ENCODE data around the gene ADAMTSL2.

ADAMTSL2 gene

DNA sequence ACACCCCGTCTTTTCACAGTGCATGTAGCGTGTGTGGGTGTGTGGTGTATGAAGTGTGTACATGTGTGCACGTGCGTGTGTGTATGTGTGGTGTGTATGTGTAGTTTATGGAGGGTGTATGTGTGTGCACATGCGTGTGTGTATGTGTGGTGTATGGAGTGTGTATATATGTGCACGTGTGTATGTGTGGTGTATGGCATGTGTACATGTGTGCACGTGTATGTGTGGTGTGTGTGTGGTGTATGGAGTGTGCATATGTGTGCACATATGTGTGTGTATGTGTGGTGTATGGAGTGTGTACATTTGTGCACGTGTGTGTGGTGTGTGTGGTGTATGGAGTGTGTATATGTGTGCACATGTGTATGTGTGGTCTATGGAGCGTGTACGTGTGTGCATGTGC, 22.9 kb upstream of the ADAMTSL2 start:
- H3K27me3 Mint-ChIP-seq, result no peaks in the 10 kb centered on the region
- no peaks in the 10 kb centered on the region for H3K9me3 Mint-ChIP-seq
- no peak for DNase-seq
- no peak overlapping the region for H3K4me3 Mint-ChIP-seq
- no peaks in the 10 kb centered on the region for H3K36me3 Mint-ChIP-seq (ENCODE audit: low read depth)
- ATAC-seq, result no peak
- H3K27ac Mint-ChIP-seq, result no peak overlapping the region
- peaks cover 15% of the 10 kb centered on the region for H3K4me1 Mint-ChIP-seq

DNA sequence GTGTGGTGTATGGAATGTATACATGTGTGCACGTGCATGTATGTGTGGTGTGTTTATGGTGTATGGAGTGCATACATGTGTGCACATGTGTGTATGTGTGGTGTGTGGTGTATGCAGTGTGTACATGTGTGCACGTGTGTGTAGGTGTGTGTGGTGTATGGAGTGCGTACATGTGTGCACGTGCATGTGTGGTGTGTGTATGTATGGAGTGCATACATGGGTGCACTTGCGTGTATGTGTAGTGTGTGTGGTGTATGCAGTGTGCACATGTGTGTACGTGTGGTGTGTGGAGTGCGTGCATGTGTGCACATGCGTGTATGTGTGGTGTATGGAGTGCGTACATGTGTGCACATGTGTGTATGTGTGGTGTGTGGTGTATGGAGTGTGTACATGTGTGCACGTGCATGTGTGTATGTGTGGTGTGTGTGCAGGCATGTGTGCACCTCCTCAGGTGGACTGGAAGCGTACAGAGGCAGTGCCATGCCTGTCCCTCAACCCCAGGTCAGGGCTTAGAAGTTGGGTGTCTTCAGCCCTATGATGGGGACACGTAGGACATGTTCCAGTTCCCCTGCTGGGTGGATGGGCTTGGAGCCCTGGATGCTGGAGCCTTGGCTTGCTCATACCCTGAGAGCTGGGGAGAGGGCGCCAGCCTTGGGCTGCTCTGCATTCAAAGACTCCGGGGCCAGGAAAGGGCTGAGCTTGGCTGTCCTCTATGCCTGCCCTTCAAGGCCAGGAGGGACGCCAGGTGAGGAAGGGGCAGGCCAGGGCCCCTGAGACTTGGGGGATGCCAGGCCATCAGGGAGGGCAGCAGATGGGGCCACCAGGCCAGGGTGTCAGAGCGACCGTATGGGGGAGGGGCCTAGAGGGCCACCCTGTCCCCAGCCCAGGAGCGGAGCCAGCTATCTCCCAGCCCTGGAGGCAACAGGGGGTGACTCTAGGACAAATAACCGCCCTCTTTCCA, 22.0 kb upstream of the ADAMTSL2 start:
- Mint-ChIP-seq H3K27ac (no peak overlapping the region), H3K27me3 (no peaks in the 10 kb centered on the region), H3K9me3 (no peaks in the 10 kb centered on the region), H3K4me3 (no peak overlapping the region), H3K36me3 (ENCODE audit: low read depth) (no peaks in the 10 kb centered on the region), H3K4me1 (peaks cover 15% of the 10 kb centered on the region)
- ATAC-seq (no peak), DNase-seq (no peak)

DNA sequence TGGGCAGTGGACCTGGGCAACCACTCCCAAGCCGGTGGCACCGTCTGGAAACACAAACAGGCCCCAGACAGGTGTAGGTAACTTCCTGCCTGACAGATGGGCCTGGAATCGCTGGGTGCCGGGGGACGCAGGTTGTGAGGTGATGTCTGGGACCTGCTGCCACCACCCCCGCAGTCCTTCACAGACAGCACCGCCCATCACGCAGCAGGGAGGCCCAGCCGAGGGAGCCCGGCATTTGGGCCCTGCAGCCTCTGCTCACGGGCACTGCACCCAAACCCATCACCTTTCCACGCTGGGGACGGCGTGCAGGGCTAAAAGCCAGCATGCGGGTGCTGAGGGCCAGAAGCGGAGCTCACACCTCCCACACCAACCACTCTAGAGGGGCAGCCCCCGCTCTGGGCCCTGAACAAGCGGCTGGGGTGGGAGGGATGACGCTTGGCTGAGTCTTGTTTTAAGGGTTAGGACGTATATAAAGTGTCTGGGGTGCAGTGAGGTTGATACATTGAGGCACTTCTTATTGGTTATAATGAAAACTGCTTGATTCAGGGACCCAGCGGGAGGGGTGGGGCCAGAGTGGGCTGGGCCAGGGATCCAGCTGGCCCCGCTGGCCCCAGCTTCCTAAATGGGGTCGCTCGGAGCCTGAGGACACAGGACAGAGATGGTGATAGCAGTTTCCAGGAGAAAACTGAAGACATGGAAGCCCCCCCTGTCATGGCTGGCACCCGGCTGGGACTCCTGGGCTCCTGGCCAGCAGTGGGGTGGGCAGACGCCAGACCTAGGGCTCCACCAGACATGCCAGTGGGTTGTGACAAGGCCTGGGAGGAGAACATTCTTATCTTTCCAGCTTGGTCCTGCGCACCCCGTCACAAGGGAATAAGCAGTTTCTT, 21.0 kb upstream of the ADAMTSL2 start:
- Mint-ChIP-seq H3K4me1 (peaks cover 12% of the 10 kb centered on the region), H3K9me3 (no peaks in the 10 kb centered on the region), H3K27ac (no peak overlapping the region), H3K27me3 (no peaks in the 10 kb centered on the region), H3K4me3 (no peak overlapping the region), H3K36me3 (ENCODE audit: low read depth) (no peaks in the 10 kb centered on the region)
- DNase-seq (no peak), ATAC-seq (no peak)

DNA sequence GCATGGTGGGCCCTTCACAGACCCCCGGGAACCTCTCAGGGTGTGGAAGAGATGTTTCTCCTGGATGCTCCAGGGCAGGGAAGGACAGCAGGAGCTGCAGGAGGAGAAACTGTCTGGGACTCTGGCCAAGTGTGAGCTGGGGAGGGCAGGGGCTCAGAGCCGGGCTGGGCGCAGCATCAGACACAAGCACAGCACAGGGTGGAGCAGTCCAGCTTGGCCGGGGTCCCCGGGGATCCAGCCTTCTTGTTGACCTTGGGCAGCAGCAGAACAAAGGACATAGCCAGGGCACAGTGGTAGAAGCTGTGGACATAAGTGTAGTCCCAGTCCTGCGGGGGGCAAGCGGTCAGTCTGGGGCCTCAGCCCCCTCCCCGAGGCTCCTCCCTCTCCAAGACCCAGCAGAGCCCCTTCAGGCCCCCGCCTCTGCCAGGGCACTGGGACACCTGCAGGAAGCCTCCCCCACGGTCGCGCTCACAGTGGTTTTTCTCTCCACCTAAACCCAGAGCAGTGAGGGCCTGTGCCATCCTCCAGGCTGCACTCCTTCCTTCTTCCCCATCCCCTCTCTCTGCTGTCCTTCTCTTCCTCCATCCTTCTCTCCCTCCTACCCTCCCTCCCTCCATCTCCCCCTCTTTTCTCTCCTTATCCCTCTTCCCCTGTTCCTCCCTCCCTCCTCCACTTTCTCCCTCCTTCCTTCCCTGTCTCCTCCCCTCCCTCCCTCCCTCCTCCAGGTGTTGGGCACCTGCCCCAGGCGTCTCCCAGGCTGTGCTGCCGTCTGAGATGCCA, 19.9 kb upstream of the ADAMTSL2 start:
- no peak overlapping the region for H3K27ac Mint-ChIP-seq
- no peaks in the 10 kb centered on the region for H3K9me3 Mint-ChIP-seq
- H3K36me3 Mint-ChIP-seq (ENCODE audit: low read depth), result no peaks in the 10 kb centered on the region
- DNase-seq (no peak), ATAC-seq (no peak)
- H3K4me3 Mint-ChIP-seq, result no peak overlapping the region
- H3K27me3 Mint-ChIP-seq, result no peaks in the 10 kb centered on the region
- peaks cover 2% of the 10 kb centered on the region for H3K4me1 Mint-ChIP-seq

DNA sequence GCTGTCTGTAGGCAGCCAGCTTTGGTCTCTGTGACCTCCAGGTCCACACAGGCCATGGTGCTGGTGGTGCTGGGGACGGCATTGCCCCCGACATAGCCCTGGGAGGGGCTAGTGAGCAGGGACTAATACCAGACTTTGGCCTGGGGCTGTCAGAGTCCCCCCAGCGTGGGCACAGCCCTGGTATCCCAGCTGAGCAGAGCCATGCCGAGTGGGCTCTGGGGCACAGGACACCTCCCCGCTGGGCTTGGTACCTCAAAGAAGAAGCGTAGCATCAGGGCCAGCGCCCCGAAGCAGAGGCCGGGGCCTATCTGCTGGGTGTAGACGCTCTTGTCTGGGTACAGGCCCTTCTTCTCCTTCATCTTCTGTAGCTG, 19.3 kb upstream of the ADAMTSL2 start:
- ATAC-seq (no peak), DNase-seq (no peak)
- Mint-ChIP-seq H3K4me3 (no peak overlapping the region), H3K4me1 (no peaks in the 10 kb centered on the region), H3K36me3 (ENCODE audit: low read depth) (no peaks in the 10 kb centered on the region), H3K27ac (no peak overlapping the region), H3K9me3 (no peaks in the 10 kb centered on the region), H3K27me3 (no peaks in the 10 kb centered on the region)

DNA sequence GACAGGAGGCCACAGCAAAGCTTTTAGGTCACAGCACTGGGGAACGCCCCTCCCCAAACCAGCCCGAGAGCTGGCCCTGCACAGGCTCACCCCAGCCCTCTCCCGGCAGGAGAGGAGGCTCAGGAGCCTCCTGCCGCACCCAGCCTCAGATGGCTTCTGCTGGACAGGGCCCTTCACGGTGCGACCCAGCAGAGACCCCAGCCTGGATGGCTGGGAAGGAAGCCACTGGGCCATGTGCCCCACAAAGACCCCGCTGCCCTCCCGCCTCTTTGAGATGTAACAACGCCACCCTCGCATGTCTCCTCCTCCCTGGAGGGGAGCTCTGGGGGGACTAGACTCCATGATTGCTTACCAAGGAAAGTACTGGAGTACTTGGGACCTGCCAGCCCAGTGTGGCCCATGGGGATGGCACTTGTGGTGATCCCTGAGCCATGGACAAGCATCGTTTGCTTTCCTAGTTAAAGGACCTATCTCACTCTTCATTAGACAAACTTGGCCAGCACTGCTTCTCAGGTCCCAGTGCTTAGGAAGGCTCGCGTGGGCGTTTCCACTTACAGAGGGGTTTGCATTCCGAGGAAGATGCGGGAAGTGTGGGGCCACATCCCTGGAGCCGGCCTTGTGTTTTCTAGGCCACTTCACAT, 18.8 kb upstream of the ADAMTSL2 start:
- Mint-ChIP-seq H3K27me3 (no peaks in the 10 kb centered on the region), H3K9me3 (no peaks in the 10 kb centered on the region), H3K27ac (no peak overlapping the region), H3K4me3 (no peak overlapping the region), H3K36me3 (ENCODE audit: low read depth) (no peaks in the 10 kb centered on the region), H3K4me1 (no peaks in the 10 kb centered on the region)
- DNase-seq, result no peak
- no peak for ATAC-seq

DNA sequence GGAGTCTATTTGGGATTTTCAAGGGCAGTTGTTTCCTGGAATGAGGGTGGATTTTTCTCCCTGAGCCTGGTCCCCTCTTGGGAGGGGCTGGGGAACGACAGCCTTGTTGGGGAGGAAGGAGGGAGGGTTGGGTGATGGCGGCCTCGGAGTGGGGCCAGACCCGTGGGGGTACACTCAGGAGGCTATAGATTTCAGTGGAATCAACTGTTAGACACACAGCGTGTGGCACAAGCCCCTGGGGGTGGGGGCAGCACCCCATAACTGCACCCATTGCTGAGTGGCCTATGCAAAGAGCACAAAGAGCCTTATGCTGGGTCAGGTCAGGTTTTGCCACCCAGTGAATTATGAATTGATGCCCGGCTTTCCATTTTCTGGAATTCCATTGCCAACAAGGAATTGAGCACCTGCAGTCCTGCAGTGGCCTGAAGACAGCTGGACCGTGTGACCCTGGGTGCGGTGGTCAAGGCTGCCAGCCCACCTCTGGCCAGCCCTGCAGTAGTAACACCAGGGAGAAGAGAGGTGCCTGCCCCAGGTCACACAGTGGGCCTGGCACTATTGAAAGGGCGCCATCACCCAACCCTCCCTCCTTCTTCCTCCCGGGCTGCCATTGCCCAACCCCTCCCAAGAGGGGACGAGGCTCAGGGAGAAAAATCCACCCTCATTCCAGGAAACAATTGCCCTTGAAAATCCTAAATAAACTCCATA, 18.1 kb upstream of the ADAMTSL2 start:
- Mint-ChIP-seq H3K27ac (no peak overlapping the region), H3K4me3 (no peak overlapping the region), H3K36me3 (ENCODE audit: low read depth) (no peaks in the 10 kb centered on the region), H3K9me3 (no peaks in the 10 kb centered on the region), H3K4me1 (no peaks in the 10 kb centered on the region), H3K27me3 (no peaks in the 10 kb centered on the region)
- ATAC-seq (no peak), DNase-seq (no peak)

DNA sequence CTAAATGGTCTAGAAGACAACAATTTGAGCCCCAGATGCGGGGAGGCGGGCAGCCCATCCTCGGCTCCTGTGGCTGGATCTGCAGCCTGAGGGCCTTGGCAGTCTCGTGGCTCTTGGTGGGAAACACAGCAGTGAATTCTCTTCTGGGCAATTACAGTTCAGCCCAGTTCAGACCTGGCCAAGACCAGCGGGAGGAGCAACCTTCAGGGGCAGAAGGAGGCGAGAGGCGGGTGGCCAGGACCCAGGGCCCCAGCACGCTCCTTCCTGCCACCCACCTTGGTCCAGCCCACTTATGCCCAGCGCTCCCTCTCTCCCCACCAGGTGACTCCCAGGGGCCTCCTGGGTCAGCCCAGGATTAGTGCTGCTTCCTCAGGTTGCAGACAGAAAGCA, 17.5 kb upstream of the ADAMTSL2 start:
- no peak for ATAC-seq
- no peaks in the 10 kb centered on the region for H3K4me1 Mint-ChIP-seq
- H3K27me3 Mint-ChIP-seq, result no peaks in the 10 kb centered on the region
- no peaks in the 10 kb centered on the region for H3K9me3 Mint-ChIP-seq
- no peak overlapping the region for H3K27ac Mint-ChIP-seq
- H3K36me3 Mint-ChIP-seq (ENCODE audit: low read depth), result no peaks in the 10 kb centered on the region
- DNase-seq, result no peak
- H3K4me3 Mint-ChIP-seq, result no peak overlapping the region

DNA sequence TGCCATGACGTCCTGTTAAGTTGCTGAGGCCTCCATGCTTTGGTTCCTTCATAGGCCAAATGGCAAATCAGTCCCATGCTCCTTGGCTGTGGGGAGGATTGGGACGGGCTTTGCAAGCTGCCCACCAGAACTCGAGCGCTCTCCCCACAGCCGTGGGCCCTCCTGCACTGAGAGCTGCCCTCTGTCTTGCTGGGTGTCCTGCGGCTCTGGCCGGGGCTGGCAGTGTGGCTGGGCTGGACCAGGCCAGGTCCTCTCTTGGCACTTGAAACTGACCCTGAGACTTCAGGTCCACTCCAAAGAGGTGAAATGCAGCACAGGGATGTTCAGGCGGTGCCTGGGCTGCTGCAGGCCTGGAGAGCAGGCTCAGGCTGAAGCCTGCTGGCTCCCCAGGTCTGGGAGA, 16.8 kb upstream of the ADAMTSL2 start:
- DNase-seq (no peak), ATAC-seq (no peak)
- Mint-ChIP-seq H3K27ac (no peak overlapping the region), H3K4me1 (no peaks in the 10 kb centered on the region), H3K27me3 (no peaks in the 10 kb centered on the region), H3K4me3 (no peak overlapping the region), H3K36me3 (ENCODE audit: low read depth) (no peaks in the 10 kb centered on the region), H3K9me3 (no peaks in the 10 kb centered on the region)

DNA sequence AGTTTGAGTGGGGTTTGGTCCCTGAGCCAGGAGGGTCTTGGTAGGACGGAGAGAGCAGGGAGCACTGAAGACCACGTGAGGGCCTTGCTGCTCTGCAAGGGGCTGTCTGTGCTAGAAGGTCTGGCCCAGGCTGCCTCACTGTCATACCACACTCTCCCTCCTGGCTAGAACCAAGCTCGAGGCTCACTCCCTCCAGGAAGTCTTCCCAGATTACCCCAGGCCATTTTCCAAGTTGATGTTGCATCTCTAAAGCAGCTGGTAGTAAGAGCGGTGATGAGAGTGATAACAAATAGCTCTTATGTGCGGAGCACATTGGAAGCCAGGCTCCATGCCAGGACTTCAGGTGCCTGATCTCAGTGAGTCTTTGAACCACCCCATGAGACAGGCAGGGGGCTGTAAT, 16.3 kb upstream of the ADAMTSL2 start:
- H3K27me3 Mint-ChIP-seq, result no peaks in the 10 kb centered on the region
- no peaks in the 10 kb centered on the region for H3K36me3 Mint-ChIP-seq (ENCODE audit: low read depth)
- H3K27ac Mint-ChIP-seq, result no peak overlapping the region
- ATAC-seq (no peak), DNase-seq (no peak)
- H3K4me1 Mint-ChIP-seq, result no peaks in the 10 kb centered on the region
- no peak overlapping the region for H3K4me3 Mint-ChIP-seq
- H3K9me3 Mint-ChIP-seq, result no peaks in the 10 kb centered on the region

DNA sequence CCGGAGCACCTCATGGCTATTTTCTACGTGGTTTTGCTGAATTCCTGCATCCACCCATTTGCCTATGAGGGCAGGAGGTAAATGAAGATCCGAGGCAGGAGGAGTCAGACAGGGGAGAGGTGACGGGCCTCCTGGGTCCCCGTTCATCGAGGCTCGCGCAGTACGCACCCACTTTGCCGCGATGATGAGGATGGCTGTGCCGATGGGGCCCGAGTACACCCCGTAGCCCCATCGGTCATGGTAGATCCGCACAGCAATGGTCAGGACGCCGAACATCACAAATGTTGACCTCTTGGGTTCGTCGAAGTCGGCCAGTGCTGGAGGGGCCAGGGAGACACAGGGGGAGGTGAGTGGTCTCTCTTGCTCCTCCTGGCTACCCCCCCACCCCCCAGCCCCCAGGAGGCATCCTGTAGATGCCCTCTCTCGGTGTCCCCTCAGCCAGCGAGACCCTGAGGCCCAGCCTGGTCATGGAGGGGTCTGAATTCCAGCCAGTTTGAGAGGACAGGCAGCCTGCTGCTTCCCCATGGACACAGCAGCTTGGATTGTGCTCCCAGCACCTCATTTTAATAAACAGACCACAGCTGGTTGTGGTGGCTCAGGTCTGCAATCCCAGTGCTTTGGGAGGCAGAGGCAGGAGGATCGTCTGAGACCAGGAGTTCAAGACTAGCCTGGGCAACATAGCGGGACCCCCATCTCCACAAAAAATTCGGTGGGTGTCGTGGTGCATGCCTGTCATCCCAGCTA, 15.6 kb upstream of the ADAMTSL2 start:
- Mint-ChIP-seq H3K27me3 (no peaks in the 10 kb centered on the region), H3K4me3 (no peak overlapping the region), H3K9me3 (no peaks in the 10 kb centered on the region), H3K36me3 (ENCODE audit: low read depth) (no peaks in the 10 kb centered on the region), H3K27ac (no peak overlapping the region), H3K4me1 (no peaks in the 10 kb centered on the region)
- no peak for DNase-seq
- no peak for ATAC-seq

DNA sequence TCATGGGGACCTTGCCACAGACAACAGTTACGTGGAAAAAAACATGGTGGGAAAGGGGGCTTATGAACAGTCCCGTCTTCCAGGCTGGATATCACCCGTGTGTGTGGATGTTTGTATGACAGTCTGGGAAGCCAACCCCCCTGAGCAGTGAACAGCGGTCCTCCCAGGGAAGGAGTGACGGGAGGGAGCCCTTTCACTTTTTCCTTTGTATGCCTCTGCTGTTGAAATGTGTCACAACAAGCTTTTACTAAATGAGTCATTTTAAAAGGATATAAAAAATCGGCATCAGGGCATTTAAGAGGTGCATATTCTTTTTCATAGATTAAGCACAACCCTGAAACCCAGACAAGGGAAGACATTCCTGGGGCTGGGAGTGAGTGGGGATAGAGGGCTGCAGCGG, 14.8 kb upstream of the ADAMTSL2 start:
- ATAC-seq (no peak), DNase-seq (no peak)
- no peak overlapping the region for H3K4me3 Mint-ChIP-seq

DNA sequence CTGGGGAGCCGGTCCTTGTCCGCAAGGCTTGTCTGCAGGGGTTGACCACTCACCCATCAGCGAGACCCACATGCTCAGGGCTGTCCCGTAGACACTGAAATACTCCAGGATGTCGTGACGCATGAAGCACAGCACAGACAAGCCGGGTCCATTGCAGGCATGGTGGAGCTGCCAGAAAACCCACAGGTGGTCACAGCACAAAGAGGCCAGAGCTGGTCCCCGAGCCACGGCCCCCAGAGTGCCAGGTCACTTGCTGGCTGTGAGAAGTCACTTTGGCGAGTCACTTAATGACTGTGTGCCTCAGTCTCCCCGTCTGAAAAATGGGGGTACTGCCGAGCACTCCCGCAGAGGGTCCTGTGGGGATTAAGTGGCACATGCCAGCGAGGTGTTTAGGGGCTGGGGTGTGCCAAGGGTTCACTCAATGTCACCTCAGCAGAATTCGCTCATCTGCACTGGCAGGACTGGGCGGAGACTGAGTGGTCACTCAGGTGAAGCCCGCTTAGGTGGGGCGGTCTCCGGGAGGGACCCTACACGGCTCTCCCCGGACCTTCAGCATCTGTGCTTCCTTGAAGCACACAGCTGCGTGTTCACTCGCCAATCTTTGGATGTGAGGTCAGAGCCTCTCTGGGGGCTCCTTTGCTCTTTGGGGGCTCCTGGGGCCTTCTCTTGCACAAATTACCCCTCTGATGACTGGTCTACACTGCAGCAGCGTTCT, 14.2 kb upstream of the ADAMTSL2 start:
- ATAC-seq (no peak), DNase-seq (no peak)
- H3K27ac Mint-ChIP-seq, result no peak overlapping the region
- H3K4me1 Mint-ChIP-seq, result no peaks in the 10 kb centered on the region
- no peaks in the 10 kb centered on the region for H3K36me3 Mint-ChIP-seq (ENCODE audit: low read depth)
- H3K9me3 Mint-ChIP-seq, result no peaks in the 10 kb centered on the region
- no peak overlapping the region for H3K4me3 Mint-ChIP-seq
- no peaks in the 10 kb centered on the region for H3K27me3 Mint-ChIP-seq

More for the DNA sequence above, 14.8 kb upstream of the ADAMTSL2 start:
- Mint-ChIP-seq H3K9me3 (no peaks in the 10 kb centered on the region), H3K36me3 (ENCODE audit: low read depth) (no peaks in the 10 kb centered on the region), H3K4me1 (no peaks in the 10 kb centered on the region), H3K27ac (no peak overlapping the region), H3K27me3 (no peaks in the 10 kb centered on the region)
